Epithelial cell of esophagus (primary cell): ENCODE results near the gene RBM28.
A peak's percentile ranks its signal among the peaks of the same experiment; 100 is the strongest.

Experiments
- DNase-seq: peaks from one replicate; pipeline ENCODE4 v3.0.0; 2010; ENCODE audit warnings: low read depth
- H3K4me3 ChIP-seq: 2 replicates; pipeline ENCODE4 v1.5.1; 2011; ENCODE audit warnings: mild to moderate bottlenecking, low read length, control low read depth
- TF ChIP-seq, protein P1 (sequence below): IDR thresholded peaks from 2 replicates; pipeline ENCODE4 v1.5.1; 2011; ENCODE audit warnings: low read depth, mild to moderate bottlenecking, low read length, control low read depth, inconsistent platforms; ENCODE audit not compliant: insufficient read depth; ENCODE audit errors: missing control alignments

Gene RBM28

DNA sequence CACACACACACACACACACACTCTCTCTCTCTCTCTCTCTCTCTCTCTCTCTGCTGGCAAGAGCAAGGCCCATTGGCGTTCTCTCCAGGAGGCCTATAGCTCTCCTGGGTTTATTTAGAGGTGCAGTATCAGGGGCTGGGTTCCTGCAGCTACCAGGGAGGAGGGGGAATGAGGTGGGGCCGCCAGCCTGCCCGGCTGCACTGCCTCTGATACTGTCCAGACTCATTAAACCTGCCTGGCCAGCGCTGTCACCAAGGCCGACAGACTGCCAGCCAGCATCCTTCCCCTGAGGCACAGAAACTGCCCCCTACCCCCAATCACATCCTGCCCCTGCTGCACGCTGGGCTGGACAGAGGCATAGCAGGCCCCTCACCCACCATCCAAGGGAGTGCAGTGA lies 13.5 kb upstream of the RBM28 start:
- no peak for DNase-seq
- TF ChIP-seq, protein P1, sequence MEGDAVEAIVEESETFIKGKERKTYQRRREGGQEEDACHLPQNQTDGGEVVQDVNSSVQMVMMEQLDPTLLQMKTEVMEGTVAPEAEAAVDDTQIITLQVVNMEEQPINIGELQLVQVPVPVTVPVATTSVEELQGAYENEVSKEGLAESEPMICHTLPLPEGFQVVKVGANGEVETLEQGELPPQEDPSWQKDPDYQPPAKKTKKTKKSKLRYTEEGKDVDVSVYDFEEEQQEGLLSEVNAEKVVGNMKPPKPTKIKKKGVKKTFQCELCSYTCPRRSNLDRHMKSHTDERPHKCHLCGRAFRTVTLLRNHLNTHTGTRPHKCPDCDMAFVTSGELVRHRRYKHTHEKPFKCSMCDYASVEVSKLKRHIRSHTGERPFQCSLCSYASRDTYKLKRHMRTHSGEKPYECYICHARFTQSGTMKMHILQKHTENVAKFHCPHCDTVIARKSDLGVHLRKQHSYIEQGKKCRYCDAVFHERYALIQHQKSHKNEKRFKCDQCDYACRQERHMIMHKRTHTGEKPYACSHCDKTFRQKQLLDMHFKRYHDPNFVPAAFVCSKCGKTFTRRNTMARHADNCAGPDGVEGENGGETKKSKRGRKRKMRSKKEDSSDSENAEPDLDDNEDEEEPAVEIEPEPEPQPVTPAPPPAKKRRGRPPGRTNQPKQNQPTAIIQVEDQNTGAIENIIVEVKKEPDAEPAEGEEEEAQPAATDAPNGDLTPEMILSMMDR, result no peak
- H3K4me3 ChIP-seq, result no peak overlapping the region

DNA sequence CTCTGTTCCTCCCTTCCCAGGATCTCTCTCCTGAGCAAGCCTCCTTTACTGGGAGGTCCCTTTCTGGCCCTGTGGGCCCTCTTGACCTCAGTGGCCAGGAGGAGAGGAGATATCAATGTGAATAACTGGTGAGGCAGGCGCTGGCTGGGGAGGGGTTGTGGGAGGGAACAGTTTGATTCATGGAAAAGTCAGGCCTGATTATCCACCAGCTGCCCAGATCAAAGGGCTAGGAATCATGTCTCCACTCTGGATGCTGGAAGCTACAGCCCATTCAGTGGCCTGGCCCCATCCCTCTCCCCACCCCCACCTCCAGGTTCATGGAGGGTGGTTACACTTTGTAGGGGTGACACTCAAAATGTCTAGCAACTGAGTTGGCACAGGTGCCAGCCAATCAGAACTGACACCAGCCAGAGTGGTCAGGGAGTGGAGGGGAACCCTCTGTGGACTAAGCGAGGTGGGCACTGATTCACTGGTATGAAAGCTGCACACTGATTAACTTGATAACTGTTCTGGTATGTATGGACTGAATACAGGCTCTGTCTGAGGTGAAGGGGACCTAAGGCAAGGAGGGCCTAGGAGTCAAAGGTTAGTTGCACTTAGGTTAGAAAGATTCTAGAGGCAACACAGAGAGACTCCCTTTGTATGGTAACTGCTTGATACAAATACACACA lies 13.0 kb upstream of the RBM28 start:
- DNase-seq, result no peak
- H3K4me3 ChIP-seq, result no peak overlapping the region

DNA sequence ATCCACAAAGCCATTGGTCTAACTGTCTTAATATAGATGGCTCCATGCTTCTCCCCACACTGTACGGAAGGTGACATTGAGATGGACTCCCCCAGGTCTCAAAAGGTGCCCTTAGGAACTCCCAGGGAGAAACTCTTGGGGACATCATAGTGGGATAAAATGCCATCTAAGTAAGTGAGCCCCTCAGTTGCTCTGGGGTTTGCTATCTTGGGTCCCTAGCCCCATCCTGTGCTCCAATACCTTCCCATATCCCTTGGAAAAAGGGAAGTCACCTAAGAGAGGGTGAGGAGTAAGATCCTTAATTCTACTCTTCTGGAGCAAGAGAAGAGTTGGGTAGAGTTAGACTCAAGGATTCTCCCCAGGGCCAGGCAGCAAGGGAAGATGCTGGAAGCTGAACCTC lies 9.9 kb upstream of the RBM28 start:
- no peak for DNase-seq
- TF ChIP-seq, protein P1, result no peak
- no peak overlapping the region for H3K4me3 ChIP-seq

More for the DNA sequence above, 13.0 kb upstream of the RBM28 start:
- TF ChIP-seq, protein P1, result no peak

DNA sequence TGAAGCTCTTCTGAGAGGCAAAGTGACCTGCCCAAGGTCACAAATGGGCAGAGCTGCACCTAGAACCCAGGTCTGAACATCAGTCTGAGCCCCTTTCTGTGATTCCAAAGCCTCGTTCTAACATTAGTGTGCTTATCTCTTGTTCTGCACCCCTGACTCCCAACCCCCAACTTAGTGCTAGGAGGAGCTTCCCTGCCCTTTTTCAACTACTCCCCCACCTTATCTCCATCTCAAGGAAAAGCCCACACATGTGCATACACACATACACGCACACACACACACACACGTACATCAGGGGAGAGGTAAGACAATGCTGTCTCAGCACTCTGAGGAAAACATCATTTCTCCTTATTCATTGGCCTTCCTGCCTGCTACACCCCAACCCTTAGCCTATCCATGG lies 9.5 kb upstream of the RBM28 start:
- TF ChIP-seq, protein P1, result no peak
- no peak overlapping the region for H3K4me3 ChIP-seq
- DNase-seq, result no peak

DNA sequence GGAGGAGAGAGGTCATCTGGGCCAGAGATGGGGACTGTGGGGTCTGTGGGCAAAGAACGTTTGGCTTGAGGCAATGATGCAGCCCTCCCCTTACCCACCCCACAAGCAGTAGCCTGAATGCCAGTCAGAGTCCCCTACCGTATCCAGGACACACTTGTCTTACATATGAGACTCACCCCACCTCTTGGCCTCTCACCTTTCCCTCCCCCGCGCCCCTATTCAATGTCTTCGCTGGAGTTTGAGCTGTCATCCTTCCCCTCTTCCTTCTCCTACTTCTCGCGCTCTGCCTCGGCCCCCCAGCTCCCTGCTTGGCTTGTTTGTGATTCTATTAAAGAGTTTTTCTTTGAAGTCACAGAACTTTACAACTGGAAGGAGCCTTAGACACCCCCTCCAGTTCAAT lies 8.9 kb upstream of the RBM28 start:
- no peak overlapping the region for H3K4me3 ChIP-seq

DNA sequence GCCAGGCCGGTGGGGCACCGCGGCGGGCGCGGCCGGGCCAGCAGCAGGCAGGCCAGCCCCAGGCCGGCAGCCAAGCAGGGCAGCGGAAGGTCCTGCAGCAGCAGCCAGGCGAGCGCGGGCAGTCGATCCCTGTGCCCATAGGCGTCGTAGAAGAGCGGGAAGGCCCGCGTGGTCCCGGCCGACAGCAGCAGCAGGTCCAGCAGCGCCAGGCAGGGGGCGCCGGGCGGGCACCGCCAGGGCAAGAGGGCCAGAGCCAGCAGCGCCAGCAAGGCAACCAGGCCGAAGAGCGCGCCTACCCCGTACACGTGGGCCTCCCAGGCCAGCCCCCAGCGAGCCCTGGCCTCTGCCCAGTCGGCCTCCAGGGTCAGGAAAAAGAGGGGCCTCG lies 8.4 kb upstream of the RBM28 start:
- TF ChIP-seq, protein P1, result peak; percentile 30
- peak; percentile 59 for DNase-seq
- no peak overlapping the region for H3K4me3 ChIP-seq

More for the DNA sequence above, 8.9 kb upstream of the RBM28 start:
- TF ChIP-seq, protein P1, result no peak
- DNase-seq, result no peak

DNA sequence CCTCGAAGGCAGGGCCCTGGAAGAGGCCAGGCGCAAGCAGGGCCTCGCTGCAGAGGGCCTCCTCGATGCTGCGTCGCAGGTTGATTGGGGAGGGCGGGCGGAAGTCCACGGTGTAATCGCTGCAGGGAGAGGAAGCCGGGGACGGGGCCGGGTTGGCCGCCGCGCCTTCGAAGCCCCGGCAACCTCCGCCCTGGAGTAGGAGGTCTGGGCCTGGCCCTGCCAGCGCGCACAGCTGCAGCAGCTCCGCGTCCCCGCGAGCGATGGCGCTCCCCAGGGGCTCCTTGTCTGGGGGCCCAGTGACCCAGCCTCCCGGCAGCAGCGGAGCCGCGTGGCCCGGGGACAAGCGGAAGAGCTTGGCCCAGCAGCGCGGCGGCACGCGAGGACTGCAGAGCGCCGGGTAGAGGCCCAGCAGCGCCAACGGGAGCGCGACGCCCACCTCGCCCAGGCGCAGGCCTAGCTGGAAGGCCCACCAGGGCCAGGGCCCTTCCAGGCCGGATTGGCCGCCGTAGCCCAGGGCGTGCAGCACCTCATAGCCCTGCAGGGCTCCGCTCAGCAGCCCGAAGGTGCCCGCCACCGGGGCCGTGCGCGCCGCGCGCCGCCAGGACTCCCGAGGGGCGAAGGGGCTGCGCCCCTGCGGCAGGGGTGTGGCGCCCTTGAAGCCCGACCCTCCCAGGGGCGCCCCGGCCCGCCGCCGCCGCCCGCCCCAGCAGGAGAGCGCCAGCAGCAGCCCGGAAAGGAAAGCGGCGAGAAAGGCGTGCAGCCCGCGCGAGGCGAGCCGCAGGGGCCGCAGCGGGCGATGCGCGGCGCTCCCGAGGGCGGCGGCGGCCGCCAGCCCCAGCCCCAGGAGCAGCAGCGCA lies 7.8 kb upstream of the RBM28 start:
- no peak overlapping the region for H3K4me3 ChIP-seq
- TF ChIP-seq, protein P1, result no peak
- no peak for DNase-seq
